Fibroblast of villous mesenchyme (primary cell): ENCODE results near the gene SDR9C7. TPM values are rescaled to one million over a fixed set of nuclear protein-coding genes. Genes with fewer than 3 reads are reported as not detected.
"Not testable (repeated sequence)": the region's sequence is repeated elsewhere in the genome, so short reads cannot be mapped to it uniquely, and the experiment has no call there.

ENCODE experiments used
- DNase-seq: peaks from one replicate; pipeline ENCODE4 v3.0.0-alpha.2; 2010; ENCODE audit warnings: low read depth
- H3K4me3 ChIP-seq: 2 replicates; pipeline ENCODE4 v1.5.1; 2011; ENCODE audit warnings: low read depth, mild to moderate bottlenecking, low read length
- CTCF ChIP-seq: IDR thresholded peaks from 2 replicates; pipeline ENCODE4 v1.5.1; 2012; ENCODE audit warnings: low read depth, mild to moderate bottlenecking, low read length; ENCODE audit not compliant: insufficient read depth
- total RNA-seq: library from RNA; depleted of rRNA; stranded (reverse); fragments of >200 nt; gene quantifications from 2 replicates; pipeline ENCODE4 v1.2.3, GENCODE V29; 2012

SDR9C7 gene
- total RNA-seq, 1 donor, result not detected

- no peak for DNase-seq
- H3K4me3 ChIP-seq, result no peak overlapping the region
- no peak for TF ChIP-seq CTCF
Measured at GRCh38 chr12:56908136-56908535, 26.1 kb downstream of the SDR9C7 start.

GRCh38 chr12:56905852-56906251 is 28.4 kb downstream of the SDR9C7 start:
- no peak overlapping the region for H3K4me3 ChIP-seq
- DNase-seq, result no peak
- TF ChIP-seq CTCF, result no peak

GRCh38 chr12:56903374-56903773 is 30.8 kb downstream of the SDR9C7 start:
- no peak overlapping the region for H3K4me3 ChIP-seq
- no peak for DNase-seq
- no peak for TF ChIP-seq CTCF

GRCh38 chr12:56901313-56901712 is 32.9 kb downstream of the SDR9C7 start:
- not testable (repeated sequence) for H3K4me3 ChIP-seq, DNase-seq

- no peak for DNase-seq
- no peak overlapping the region for H3K4me3 ChIP-seq
- TF ChIP-seq CTCF, result no peak
Measured at GRCh38 chr12:56900583-56900982, 33.6 kb downstream of the SDR9C7 start.

GRCh38 chr12:56898938-56899337 is 35.3 kb downstream of the SDR9C7 start:
- DNase-seq, result no peak
- no peak overlapping the region for H3K4me3 ChIP-seq
- TF ChIP-seq CTCF, result no peak

GRCh38 chr12:56897844-56898361 is 36.3 kb downstream of the SDR9C7 start:
- no peak for DNase-seq
- TF ChIP-seq CTCF, result no peak
- H3K4me3 ChIP-seq, result no peak overlapping the region

GRCh38 chr12:56896082-56896481 is 38.1 kb downstream of the SDR9C7 start:
- no peak overlapping the region for H3K4me3 ChIP-seq
- TF ChIP-seq CTCF, result no peak
- no peak for DNase-seq
